ENCODE data around the gene TRMT10A.
A peak's percentile ranks its signal among the peaks of the same experiment; 100 is the strongest.

Gene TRMT10A, protein sequence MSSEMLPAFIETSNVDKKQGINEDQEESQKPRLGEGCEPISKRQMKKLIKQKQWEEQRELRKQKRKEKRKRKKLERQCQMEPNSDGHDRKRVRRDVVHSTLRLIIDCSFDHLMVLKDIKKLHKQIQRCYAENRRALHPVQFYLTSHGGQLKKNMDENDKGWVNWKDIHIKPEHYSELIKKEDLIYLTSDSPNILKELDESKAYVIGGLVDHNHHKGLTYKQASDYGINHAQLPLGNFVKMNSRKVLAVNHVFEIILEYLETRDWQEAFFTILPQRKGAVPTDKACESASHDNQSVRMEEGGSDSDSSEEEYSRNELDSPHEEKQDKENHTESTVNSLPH

DNA sequence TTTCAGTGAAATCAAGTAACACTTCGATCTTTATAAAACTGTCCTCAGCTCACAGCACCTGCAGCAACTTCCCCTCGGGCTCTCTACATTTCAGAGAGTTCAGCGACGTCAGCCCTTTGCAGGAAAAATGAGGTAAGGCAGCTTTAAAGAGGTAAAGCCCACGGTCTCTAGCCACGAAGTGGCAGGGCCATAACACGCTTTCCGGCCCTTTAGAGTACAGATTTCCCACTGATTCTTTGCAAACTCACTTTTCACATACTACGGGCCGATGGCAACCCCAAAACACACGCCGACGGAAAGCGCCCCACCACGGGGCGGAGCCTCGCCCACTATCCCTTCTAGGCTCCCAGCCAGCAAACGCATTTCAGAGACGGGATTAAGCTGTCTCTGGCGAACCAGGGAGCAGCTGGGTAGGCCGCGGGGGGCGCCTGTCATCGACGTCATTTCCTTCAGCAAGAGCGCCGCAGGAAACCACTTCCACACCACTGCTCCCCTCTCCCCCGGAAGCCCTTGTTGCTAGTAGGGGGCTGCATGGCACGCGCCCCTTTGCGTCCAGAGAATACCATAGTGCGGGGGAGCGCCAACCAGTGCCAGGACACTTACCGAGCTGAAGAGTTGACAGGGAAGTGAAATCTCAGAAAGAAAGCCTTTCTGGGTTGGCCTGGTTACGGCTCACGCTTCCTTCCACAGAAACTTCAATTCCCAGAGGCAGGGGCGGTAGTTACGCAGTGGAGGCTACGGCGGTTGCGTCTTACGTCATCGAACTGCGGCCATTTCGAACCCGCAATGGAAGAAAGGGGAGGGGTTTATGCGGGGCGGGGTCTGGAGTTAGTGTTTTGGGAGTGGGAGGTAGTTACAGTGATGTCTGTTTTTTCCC lies at the start of gene TRMT10A:
TSS of gene TRMT10A (minus strand) at position 730 of the 877 bp plus-strand sequence. CDS start 4,701 bp downstream, outside the sequence.
- Mint-ChIP-seq H3K27ac (peak within 1 kb of the TSS; percentile 97), H3K4me3 (peak within 1 kb of the TSS; percentile 89), H3K9me3 (no peaks in the 10 kb centered on the region), H3K36me3 (peaks cover 15% of the 10 kb centered on the region), H3K4me1 (no peaks in the 10 kb centered on the region)
- ATAC-seq (peak; percentile 97), DNase-seq (ENCODE audit: low spot score in 2 of 2) (peak; percentile 79 to 96)

DNA sequence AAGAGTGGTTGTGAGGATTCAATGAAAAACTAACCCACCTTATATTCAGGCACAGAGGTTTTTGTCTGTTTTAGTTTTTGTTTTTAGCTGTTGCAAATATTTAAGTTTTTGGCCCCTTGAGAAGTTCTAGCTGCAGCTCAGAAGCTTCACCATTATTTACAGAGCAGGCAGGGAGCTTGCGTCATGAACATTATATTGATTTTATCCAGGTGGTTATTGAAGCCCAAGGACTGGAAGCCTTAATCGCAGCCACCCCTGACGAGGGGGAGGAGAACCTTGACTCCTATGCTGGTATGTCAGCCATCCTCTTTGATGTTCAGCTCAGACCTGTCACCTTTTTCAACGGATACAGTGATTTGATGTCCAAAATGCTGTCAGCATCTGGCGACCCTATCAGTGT lies 48.9 kb upstream of the TRMT10A start:
- Mint-ChIP-seq H3K4me3 (no peak overlapping the region), H3K9me3 (no peaks in the 10 kb centered on the region), H3K4me1 (no peaks in the 10 kb centered on the region), H3K36me3 (no peaks in the 10 kb centered on the region), H3K27ac (no peak overlapping the region)
- no peak for DNase-seq (ENCODE audit: low spot score in 2 of 2)
- ATAC-seq: no peak

DNA sequence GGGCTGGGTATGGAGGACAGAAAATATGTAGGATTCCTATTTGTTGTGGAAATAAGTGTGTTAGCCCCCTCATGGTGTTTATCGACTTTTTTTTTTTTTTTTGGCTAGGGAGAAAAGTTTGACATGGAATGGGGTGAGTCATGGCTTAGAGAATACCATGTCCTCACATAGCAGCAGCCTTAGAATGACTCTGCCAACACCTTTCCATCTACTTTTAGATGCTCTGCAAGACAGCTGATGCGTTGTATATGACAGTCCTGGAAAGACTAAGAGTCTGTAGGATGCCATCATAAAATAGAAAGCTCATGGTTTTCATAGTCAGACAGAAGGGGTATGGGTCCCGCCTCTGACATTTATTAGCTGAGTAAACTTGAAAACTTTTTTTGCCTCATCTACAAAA lies 48.4 kb upstream of the TRMT10A start:
- ATAC-seq (no peak), DNase-seq (ENCODE audit: low spot score in 2 of 2) (no peak)
- Mint-ChIP-seq H3K4me1 (no peaks in the 10 kb centered on the region), H3K27ac (no peak overlapping the region), H3K9me3 (no peaks in the 10 kb centered on the region), H3K4me3 (no peak overlapping the region), H3K36me3 (no peaks in the 10 kb centered on the region)

DNA sequence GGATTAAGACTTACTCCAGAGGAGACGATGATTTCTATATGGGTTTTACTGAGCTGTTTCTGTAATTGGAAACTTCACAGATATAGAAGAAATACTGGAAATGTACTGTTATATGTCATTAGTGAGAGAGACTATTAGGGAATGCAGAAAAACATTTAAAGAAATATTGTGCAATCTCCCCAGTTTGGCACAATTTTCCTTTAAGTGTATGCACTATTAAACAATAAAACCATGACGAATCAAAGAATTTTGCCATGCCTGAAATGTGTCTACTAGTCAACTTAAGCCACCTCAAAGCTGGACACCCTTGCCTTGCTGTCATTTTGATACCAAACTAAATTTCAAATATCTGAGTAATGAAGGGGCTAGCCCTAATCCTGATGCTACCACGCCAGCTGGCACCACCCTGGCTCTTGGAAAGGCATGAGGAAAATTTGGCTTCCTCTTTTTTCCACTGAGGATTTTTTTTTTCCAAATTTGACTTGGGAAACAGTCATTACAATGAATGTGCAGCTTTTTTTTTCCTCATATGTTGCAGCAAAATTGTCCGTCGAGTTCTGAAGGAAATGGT lies 46.9 kb upstream of the TRMT10A start:
- Mint-ChIP-seq H3K36me3 (no peaks in the 10 kb centered on the region), H3K4me1 (no peaks in the 10 kb centered on the region), H3K4me3 (no peak overlapping the region), H3K27ac (no peak overlapping the region), H3K9me3 (no peaks in the 10 kb centered on the region)
- no peak for ATAC-seq
- DNase-seq (ENCODE audit: low spot score in 2 of 2): no peak

DNA sequence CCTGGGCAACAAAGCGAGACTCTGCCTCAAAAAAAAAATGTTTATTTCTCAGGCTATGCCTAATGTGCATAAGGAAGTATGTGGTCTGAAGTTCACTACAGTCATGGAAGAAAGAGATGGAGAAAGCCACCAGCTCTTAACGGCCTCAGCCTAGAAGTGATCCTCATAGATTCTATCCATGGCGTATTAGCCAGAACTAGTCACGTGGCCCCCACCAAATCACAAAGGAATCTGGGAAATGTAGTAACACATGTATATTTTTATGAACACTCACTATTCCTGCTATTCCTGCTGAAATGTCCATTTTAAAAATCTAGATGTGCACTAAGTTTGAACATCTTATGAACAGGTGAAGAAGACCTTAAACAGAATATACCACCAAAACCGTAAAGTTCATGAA lies 44.6 kb upstream of the TRMT10A start:
- Mint-ChIP-seq H3K9me3 (no peaks in the 10 kb centered on the region), H3K27ac (no peak overlapping the region), H3K4me3 (no peak overlapping the region), H3K36me3 (no peaks in the 10 kb centered on the region), H3K4me1 (no peaks in the 10 kb centered on the region)
- DNase-seq (ENCODE audit: low spot score in 2 of 2): no peak
- no peak for ATAC-seq

DNA sequence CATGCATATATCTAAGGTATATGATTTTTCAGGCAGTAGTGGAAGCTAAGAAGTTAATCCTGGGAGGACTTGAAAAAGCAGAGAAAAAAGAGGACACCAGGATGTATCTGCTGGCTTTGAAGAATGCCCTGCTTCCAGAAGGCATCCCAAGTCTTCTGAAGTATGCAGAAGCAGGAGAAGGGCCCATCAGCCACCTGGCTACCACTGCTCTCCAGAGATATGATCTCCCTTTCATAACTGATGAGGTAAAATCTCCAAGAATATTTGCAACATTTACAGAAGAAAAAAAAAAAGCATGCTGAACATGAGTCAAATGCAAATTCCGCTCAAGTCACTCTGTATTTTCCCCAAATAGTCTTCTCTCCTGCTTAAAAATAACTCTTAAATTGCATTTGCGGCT lies 42.9 kb upstream of the TRMT10A start:
- ATAC-seq: no peak
- Mint-ChIP-seq H3K27ac (no peak overlapping the region), H3K4me1 (no peaks in the 10 kb centered on the region), H3K4me3 (no peak overlapping the region), H3K9me3 (no peaks in the 10 kb centered on the region), H3K36me3 (no peaks in the 10 kb centered on the region)
- DNase-seq (ENCODE audit: low spot score in 2 of 2): no peak

DNA sequence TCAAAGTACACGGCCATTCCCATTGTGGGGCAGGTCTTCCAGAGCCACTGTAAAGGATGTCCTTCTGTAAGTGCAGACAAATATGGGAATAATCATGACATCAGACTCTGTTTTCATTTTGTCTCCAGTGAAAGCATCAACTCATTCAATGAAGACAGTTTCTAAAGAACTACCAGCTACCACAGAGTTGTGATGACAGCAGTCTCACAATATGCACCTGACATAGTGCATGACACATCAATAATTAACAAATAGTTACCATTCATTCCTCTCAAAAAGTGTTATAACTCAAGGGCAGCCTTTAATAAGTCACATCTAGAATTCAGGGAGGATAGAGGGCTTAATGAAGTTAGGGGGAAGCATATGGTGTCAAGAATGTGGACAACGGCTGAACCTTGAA lies 31.0 kb upstream of the TRMT10A start:
- Mint-ChIP-seq H3K27ac (no peak overlapping the region), H3K9me3 (no peaks in the 10 kb centered on the region), H3K4me3 (no peak overlapping the region), H3K36me3 (no peaks in the 10 kb centered on the region), H3K4me1 (no peaks in the 10 kb centered on the region)
- no peak for ATAC-seq
- no peak for DNase-seq (ENCODE audit: low spot score in 2 of 2)

DNA sequence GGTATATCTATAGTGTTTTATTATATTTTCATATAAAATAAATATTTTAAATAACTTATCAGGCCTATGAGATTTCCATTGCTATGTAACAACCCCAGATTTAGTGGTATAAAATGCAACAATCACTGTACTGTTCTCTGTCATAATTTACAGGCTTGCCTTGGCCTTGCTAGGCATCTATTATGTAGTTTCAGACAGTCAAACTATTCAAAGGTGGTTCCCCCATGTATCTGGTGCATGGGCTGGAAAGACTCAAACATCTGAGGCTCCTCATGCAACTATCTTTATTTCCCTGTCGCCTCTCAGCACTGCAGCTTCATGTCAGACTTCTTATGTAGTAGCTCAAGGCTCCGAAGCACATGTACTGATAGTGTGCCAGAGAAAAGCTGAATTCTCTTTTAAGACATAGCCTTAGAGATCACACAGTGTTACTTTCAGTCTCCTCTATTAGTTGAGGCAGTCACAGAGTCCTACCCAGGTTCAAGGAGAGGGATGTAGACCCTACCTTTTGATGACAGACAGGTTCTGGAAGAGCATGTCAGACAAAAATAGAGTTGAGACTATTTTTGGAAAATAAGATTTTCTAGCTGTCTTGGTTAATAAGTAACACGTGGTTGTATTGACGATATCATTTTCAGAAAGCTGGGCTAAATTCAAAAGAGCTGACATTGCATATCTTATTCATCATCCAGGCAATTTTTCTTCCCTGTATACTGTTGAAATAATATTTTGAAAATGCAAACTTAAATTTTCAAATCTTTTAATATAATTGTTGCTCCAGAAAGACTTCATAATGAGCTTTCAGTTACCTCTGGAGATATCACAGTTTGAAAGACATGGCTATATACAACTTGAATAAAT lies 30.2 kb upstream of the TRMT10A start:
- H3K4me1 Mint-ChIP-seq: no peaks in the 10 kb centered on the region
- H3K27ac Mint-ChIP-seq: no peak overlapping the region
- DNase-seq (ENCODE audit: low spot score in 2 of 2) (no peak), ATAC-seq (no peak)
- H3K9me3 Mint-ChIP-seq: no peaks in the 10 kb centered on the region
- no peak overlapping the region for H3K4me3 Mint-ChIP-seq
- no peaks in the 10 kb centered on the region for H3K36me3 Mint-ChIP-seq

DNA sequence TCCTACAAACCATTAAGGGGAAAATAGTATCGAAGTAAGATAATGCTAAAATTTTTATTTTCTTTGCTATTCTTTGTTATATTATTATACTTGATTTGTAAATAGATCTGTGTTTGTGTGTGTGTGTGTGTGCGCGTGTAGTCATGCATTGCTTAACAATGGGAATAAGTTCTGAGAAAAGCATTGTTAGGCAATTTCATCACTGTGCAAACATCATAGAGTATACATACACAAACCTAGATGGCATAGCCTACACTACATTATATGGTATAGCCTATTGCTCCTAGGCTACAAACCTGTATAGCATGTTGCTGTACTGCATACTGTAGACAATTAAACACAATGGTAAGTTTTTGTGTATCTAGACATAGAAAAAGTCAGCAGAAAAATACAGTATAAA lies 27.9 kb upstream of the TRMT10A start:
- Mint-ChIP-seq H3K4me3 (no peak overlapping the region), H3K4me1 (no peaks in the 10 kb centered on the region)
- ATAC-seq: no peak

DNA sequence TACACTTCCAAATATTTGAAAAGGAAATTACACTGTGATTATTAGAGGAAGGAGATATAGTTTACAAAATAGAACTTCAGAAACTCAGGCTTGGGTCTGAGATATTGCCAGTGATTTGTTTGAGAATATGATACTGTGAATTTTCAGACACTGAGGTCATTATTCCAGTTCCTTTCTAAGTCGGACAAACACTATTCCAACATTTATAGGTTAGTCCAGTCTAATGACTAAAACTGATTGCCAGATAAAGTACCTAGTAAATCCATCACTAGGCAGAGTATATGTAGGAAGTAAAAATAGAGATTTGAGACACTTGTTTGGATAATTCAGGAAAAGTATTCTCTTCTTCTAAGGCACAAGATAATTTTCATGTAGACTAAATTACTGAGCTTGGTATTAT lies 24.0 kb upstream of the TRMT10A start:
- H3K27ac Mint-ChIP-seq: no peak overlapping the region
- no peaks in the 10 kb centered on the region for H3K36me3 Mint-ChIP-seq
- no peaks in the 10 kb centered on the region for H3K4me1 Mint-ChIP-seq
- no peak overlapping the region for H3K4me3 Mint-ChIP-seq
- DNase-seq (ENCODE audit: low spot score in 2 of 2) (no peak), ATAC-seq (no peak)
- no peaks in the 10 kb centered on the region for H3K9me3 Mint-ChIP-seq

More for the DNA sequence above, 27.9 kb upstream of the TRMT10A start:
- no peaks in the 10 kb centered on the region for H3K9me3 Mint-ChIP-seq
- no peak overlapping the region for H3K27ac Mint-ChIP-seq
- H3K36me3 Mint-ChIP-seq: no peaks in the 10 kb centered on the region
- no peak for DNase-seq (ENCODE audit: low spot score in 2 of 2)

DNA sequence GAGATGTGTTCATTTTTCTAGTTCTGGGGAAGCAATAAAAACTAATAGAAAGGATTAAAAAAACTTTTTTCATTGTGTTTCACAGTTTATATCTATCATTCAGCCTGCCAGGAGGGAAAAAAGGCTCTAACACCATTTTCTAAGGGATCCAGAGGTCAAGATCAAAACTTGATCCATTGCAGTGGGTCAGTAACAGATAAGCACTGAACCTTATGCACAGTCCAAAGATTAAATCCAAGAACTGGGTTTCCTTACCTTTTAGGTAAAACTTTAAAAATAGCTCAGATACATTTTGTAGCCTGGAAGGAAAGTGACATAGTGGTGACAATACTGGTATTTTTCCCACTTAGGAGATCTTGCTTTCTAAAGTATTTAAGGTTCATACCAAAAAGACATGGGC lies 23.5 kb upstream of the TRMT10A start:
- Mint-ChIP-seq H3K4me1 (no peaks in the 10 kb centered on the region), H3K36me3 (no peaks in the 10 kb centered on the region), H3K9me3 (no peaks in the 10 kb centered on the region), H3K4me3 (no peak overlapping the region), H3K27ac (no peak overlapping the region)
- no peak for DNase-seq (ENCODE audit: low spot score in 2 of 2)
- ATAC-seq: no peak

DNA sequence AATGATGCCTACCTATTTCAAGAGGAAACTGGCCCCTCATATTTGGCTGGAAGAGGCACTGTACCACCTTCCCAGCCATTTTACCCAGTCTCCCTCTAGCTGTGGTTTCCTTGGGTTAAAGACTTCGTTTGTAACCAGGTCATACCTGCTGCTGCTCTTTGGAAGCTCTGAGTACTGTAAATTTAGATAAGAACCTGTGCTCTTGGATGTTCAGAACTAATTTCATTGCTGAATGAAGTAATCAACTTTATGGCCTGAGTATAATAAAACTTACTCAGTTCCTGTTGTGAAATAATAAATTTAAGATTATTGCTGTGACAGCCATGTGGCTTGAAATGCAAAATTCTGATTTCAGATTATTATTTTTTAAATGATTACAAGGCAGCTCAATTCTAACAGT lies 23.0 kb upstream of the TRMT10A start:
- Mint-ChIP-seq H3K4me1 (no peaks in the 10 kb centered on the region), H3K9me3 (no peaks in the 10 kb centered on the region), H3K36me3 (no peaks in the 10 kb centered on the region), H3K27ac (no peak overlapping the region), H3K4me3 (no peak overlapping the region)
- no peak for DNase-seq (ENCODE audit: low spot score in 2 of 2)
- no peak for ATAC-seq

DNA sequence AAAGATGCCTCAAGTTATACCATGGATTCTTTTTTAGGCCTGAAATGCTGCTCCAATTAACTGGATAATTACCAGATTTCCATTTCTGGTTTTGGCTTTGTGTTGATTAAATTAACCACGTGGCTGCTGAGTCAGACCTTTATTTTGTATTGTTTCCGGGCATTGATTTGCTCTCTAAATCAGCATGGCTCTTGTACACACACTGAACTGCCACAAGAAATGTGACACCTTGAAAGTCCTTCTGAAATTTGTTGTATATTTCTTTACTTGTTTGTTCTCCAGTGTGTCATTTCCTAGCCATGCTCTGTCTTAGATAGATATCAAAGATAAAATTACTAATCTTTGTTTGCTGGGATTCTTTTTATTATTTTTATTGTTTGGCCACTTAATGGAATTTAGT lies 22.5 kb upstream of the TRMT10A start:
- no peak for DNase-seq (ENCODE audit: low spot score in 2 of 2)
- ATAC-seq: no peak
- Mint-ChIP-seq H3K36me3 (no peaks in the 10 kb centered on the region), H3K4me3 (no peak overlapping the region), H3K27ac (no peak overlapping the region), H3K4me1 (no peaks in the 10 kb centered on the region), H3K9me3 (no peaks in the 10 kb centered on the region)

DNA sequence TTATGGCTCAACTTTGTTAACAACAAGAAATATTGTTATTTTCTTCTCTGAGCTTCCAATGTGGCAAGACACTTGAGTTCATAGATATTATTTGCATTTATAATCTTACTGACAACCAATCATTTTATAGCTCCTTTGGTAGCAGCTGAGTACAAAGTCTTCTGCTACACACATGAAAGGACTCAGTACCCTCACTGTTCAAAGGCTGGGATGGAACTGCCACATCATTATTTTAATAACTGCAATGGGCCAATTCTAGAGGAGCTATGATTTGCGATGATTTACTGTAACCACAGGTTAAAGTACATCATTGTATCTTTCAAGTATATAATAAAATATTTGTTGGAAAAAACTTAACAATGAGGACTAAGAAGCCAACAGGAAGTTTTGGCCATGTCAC lies 21.7 kb upstream of the TRMT10A start:
- Mint-ChIP-seq H3K27ac (no peak overlapping the region), H3K9me3 (no peaks in the 10 kb centered on the region), H3K4me1 (no peaks in the 10 kb centered on the region), H3K36me3 (no peaks in the 10 kb centered on the region), H3K4me3 (no peak overlapping the region)
- DNase-seq (ENCODE audit: low spot score in 2 of 2) (no peak), ATAC-seq (no peak)

DNA sequence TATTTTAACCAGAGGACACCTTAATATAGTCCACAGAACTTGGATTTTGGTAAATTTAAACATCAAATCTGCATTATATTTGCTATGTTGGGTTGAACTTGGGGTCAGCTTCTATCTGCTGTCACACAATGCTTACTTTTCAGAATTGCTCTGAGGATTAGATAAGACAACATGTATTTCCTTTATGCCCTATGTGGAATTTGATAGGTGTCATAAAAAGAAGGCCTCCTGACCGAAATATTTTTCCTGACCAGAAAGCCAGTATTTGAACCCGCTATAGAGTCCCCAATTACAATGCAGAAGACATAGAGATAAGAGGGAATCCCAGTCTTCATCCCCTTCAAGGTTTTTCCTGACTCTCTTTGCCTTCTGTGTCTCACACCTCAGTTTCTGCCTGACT lies 14.9 kb upstream of the TRMT10A start:
- ATAC-seq (no peak), DNase-seq (ENCODE audit: low spot score in 2 of 2) (no peak)
- H3K4me3 Mint-ChIP-seq: no peak overlapping the region
- no peak overlapping the region for H3K27ac Mint-ChIP-seq
- H3K9me3 Mint-ChIP-seq: no peaks in the 10 kb centered on the region
- H3K36me3 Mint-ChIP-seq: no peaks in the 10 kb centered on the region
- H3K4me1 Mint-ChIP-seq: no peaks in the 10 kb centered on the region
